ENCODE results near the gene PM20D2. TPM values are rescaled to one million over a fixed set of nuclear protein-coding genes. Genes with fewer than 3 reads are reported as not detected.

PM20D2 gene
- polyA plus RNA-seq, 1 experiment: 2.4 TPM

- DNase-seq (ENCODE audit: low read depth): no peak
- Histone ChIP-seq H3K4me3 (ENCODE audit: low read depth, low read length) (no peak overlapping the region), H3K36me3 (ENCODE audit: control insufficient read depth, insufficient read depth, low read length) (no peaks in the 10 kb centered on the region), H3K27me3 (ENCODE audit: control insufficient read depth, insufficient read depth, low read length) (no peaks in the 10 kb centered on the region)
- POLR2A ChIA-PET: no interaction called here
- CTCF ChIA-PET: interaction anchor here (1.3 kb wide), 1 partner anchor 161 kb away, joined by 3 read pairs; no protein-coding TSS in a partner anchor
- no peak for TF ChIP-seq CTCF (IDR thresholded peaks at IDR 0.05; ENCODE audit: insufficient read depth, low read depth, low read length)
Observed at GRCh38 chr6:89144354-89144906, 1.4 kb upstream of the PM20D2 start.

- no peak for DNase-seq (ENCODE audit: low read depth)
- ChIA-PET POLR2A (interaction anchor here (0.6 kb wide), 1 partner anchor 1573 kb away, joined by 3 read pairs; no protein-coding TSS in a partner anchor), CTCF (interaction anchor here (1.0 to 1.3 kb wide), 3 partner anchors 10 to 162 kb away, joined by 3 read pairs; no protein-coding TSS in a partner anchor)
- Histone ChIP-seq H3K36me3 (ENCODE audit: control insufficient read depth, insufficient read depth, low read length) (no peaks in the 10 kb centered on the region), H3K27me3 (ENCODE audit: control insufficient read depth, insufficient read depth, low read length) (no peaks in the 10 kb centered on the region), H3K4me3 (ENCODE audit: low read depth, low read length) (peak overlapping the region; percentile 60)
- TF ChIP-seq CTCF (IDR thresholded peaks at IDR 0.05; ENCODE audit: insufficient read depth, low read depth, low read length): no peak
Observed at GRCh38 chr6:89145091-89145955, 532 bp upstream of the PM20D2 start.

GRCh38 chr6:89146718-89147700, 1.2 kb downstream of the PM20D2 start:
- DNase-seq (ENCODE audit: low read depth): no peak
- ChIA-PET POLR2A (no interaction called here), CTCF (interaction anchor here (0.7 to 1.3 kb wide), 4 partner anchors 12 to 164 kb away, joined by 3 to 4 read pairs (median 3); no protein-coding TSS in a partner anchor)
- no peak for TF ChIP-seq CTCF (IDR thresholded peaks at IDR 0.05; ENCODE audit: insufficient read depth, low read depth, low read length)
- H3K27me3 ChIP-seq (ENCODE audit: control insufficient read depth, insufficient read depth, low read length): no peaks in the 10 kb centered on the region
- peak overlapping the region; percentile 60 for H3K4me3 ChIP-seq (ENCODE audit: low read depth, low read length)
- H3K36me3 ChIP-seq (ENCODE audit: control insufficient read depth, insufficient read depth, low read length): no peaks in the 10 kb centered on the region

GRCh38 chr6:89148016-89148750, 2.3 kb downstream of the PM20D2 start:
- Histone ChIP-seq H3K27me3 (ENCODE audit: control insufficient read depth, insufficient read depth, low read length) (no peaks in the 10 kb centered on the region), H3K4me3 (ENCODE audit: low read depth, low read length) (no peak overlapping the region), H3K36me3 (ENCODE audit: control insufficient read depth, insufficient read depth, low read length) (no peaks in the 10 kb centered on the region)
- ChIA-PET POLR2A (no interaction called here), CTCF (interaction anchor here (0.7 kb wide), 2 partner anchors 119 to 164 kb away, joined by 3 to 4 read pairs; no protein-coding TSS in a partner anchor)
- no peak for TF ChIP-seq CTCF (IDR thresholded peaks at IDR 0.05; ENCODE audit: insufficient read depth, low read depth, low read length)
- no peak for DNase-seq (ENCODE audit: low read depth)

Measured in BJ (cell line).